Parathyroid adenoma (tissue), 2 donors: ENCODE measurements around the gene TRAP1.

Source experiments
- H2AFZ ChIP-seq: fragments of 300-600 bp; sonication (generic); one replicate; pipeline ENCODE4 v1.7.0; 2017; ENCODE audit warnings: antibody characterized with exemption, mild to moderate bottlenecking
- H3K27ac ChIP-seq: fragments of 300-600 bp; sonication (generic); one replicate; pipeline ENCODE4 v1.7.0; 2017
- H3K27me3 ChIP-seq: fragments of 300-600 bp; sonication (generic); one replicate; pipeline ENCODE4 v1.7.0; 2017; ENCODE audit warnings: low read length; ENCODE audit not compliant: control insufficient read depth, insufficient read depth
- H3K36me3 ChIP-seq: fragments of 300-600 bp; sonication (generic); one replicate; pipeline ENCODE4 v1.7.0; 2017; ENCODE audit warnings: low read length; ENCODE audit not compliant: control insufficient read depth, insufficient read depth
- H3K4me1 ChIP-seq: fragments of 300-600 bp; sonication (generic); one replicate; pipeline ENCODE4 v1.7.0; 2017; ENCODE audit warnings: control low read depth
- H3K4me2 ChIP-seq: fragments of 300-600 bp; sonication (generic); one replicate; pipeline ENCODE4 v1.7.0; 2017; ENCODE audit warnings: low read length
- H3K4me3 ChIP-seq: fragments of 300-600 bp; sonication (generic); one replicate; pipeline ENCODE4 v1.7.0; 2017; ENCODE audit warnings: low read depth, low read length
- H3K79me2 ChIP-seq: fragments of 300-600 bp; sonication (generic); one replicate; pipeline ENCODE4 v1.7.0; 2017; ENCODE audit warnings: control low read depth
- H3K9ac ChIP-seq: fragments of 300-600 bp; sonication (generic); one replicate; pipeline ENCODE4 v1.7.0; 2017; ENCODE audit warnings: mild to moderate bottlenecking
- H3K9me3 ChIP-seq: fragments of 300-600 bp; sonication (generic); one replicate; pipeline ENCODE4 v1.7.0; 2017; ENCODE audit warnings: low read length; ENCODE audit not compliant: control insufficient read depth
- TF ChIP-seq, protein P1 (sequence below): fragments of 300-600 bp; sonication (generic); IDR thresholded peaks from one replicate; pipeline ENCODE4 v1.7.0; 2017; ENCODE audit warnings: antibody characterized with exemption, mild to moderate bottlenecking
- donor health status: primary hyperparathyroidism.

TRAP1 gene

GRCh38 chr16:3739636-3740035, 22.3 kb upstream of the TRAP1 start:
- H3K79me2 ChIP-seq: peaks cover 12% of the 10 kb centered on the region
- H3K4me2 ChIP-seq: no peak overlapping the region
- H3K4me1 ChIP-seq: no peaks in the 10 kb centered on the region
- H3K4me3 ChIP-seq: no peak overlapping the region
- H3K27ac ChIP-seq: no peak overlapping the region
- no peaks in the 10 kb centered on the region for H3K36me3 ChIP-seq
- H3K9me3 ChIP-seq: no peaks in the 10 kb centered on the region
- no peaks in the 10 kb centered on the region for H3K27me3 ChIP-seq
- no peak overlapping the region for H2AFZ ChIP-seq
- H3K9ac ChIP-seq: no peak overlapping the region
- TF ChIP-seq, protein P1, sequence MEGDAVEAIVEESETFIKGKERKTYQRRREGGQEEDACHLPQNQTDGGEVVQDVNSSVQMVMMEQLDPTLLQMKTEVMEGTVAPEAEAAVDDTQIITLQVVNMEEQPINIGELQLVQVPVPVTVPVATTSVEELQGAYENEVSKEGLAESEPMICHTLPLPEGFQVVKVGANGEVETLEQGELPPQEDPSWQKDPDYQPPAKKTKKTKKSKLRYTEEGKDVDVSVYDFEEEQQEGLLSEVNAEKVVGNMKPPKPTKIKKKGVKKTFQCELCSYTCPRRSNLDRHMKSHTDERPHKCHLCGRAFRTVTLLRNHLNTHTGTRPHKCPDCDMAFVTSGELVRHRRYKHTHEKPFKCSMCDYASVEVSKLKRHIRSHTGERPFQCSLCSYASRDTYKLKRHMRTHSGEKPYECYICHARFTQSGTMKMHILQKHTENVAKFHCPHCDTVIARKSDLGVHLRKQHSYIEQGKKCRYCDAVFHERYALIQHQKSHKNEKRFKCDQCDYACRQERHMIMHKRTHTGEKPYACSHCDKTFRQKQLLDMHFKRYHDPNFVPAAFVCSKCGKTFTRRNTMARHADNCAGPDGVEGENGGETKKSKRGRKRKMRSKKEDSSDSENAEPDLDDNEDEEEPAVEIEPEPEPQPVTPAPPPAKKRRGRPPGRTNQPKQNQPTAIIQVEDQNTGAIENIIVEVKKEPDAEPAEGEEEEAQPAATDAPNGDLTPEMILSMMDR: no peak

- peaks cover 15% of the 10 kb centered on the region for H3K79me2 ChIP-seq
- H3K27ac ChIP-seq: no peak overlapping the region
- TF ChIP-seq, protein P1: no peak
- H3K4me3 ChIP-seq: no peak overlapping the region
- H2AFZ ChIP-seq: no peak overlapping the region
- H3K9me3 ChIP-seq: no peaks in the 10 kb centered on the region
- H3K4me1 ChIP-seq: no peaks in the 10 kb centered on the region
- no peak overlapping the region for H3K4me2 ChIP-seq
- H3K9ac ChIP-seq: no peak overlapping the region
- no peaks in the 10 kb centered on the region for H3K27me3 ChIP-seq
- no peaks in the 10 kb centered on the region for H3K36me3 ChIP-seq
These were observed 21.2 kb upstream of the TRAP1 start for GRCh38 chr16:3738541-3738940.

GRCh38 chr16:3738128-3738527, 20.8 kb upstream of the TRAP1 start:
- H3K27me3 ChIP-seq: no peaks in the 10 kb centered on the region
- H3K79me2 ChIP-seq: peaks cover 15% of the 10 kb centered on the region
- no peak overlapping the region for H2AFZ ChIP-seq
- TF ChIP-seq, protein P1: no peak
- H3K9ac ChIP-seq: no peak overlapping the region
- H3K36me3 ChIP-seq: no peaks in the 10 kb centered on the region
- H3K4me1 ChIP-seq: no peaks in the 10 kb centered on the region
- H3K9me3 ChIP-seq: no peaks in the 10 kb centered on the region
- no peak overlapping the region for H3K27ac ChIP-seq
- H3K4me2 ChIP-seq: no peak overlapping the region
- no peak overlapping the region for H3K4me3 ChIP-seq

DNA sequence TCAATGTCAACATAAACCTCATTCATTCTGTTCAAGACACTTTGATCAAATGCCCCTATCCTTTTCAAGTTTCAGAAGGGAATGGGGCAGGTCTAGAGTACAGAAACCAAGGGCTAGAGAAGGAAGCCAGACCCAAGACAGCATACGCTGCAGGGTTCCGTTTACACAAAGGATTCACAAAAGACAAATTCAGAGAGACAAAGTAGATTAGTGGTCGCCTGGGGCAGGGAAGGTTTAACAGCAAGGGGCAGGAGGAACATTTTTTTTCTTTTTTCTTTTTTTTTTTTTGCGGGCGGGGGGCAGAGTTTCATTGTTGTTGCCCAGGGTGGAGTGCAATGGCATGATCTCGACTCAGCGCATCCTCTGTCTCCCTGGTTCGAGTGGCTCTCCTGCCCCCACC, 19.9 kb upstream of the TRAP1 start:
- no peaks in the 10 kb centered on the region for H3K9me3 ChIP-seq
- H2AFZ ChIP-seq: no peak overlapping the region
- H3K27me3 ChIP-seq: no peaks in the 10 kb centered on the region
- H3K4me2 ChIP-seq: no peak overlapping the region
- H3K4me1 ChIP-seq: no peaks in the 10 kb centered on the region
- H3K9ac ChIP-seq: no peak overlapping the region
- H3K27ac ChIP-seq: no peak overlapping the region
- H3K4me3 ChIP-seq: no peak overlapping the region
- TF ChIP-seq, protein P1: no peak
- no peaks in the 10 kb centered on the region for H3K36me3 ChIP-seq
- peaks cover 15% of the 10 kb centered on the region for H3K79me2 ChIP-seq

DNA sequence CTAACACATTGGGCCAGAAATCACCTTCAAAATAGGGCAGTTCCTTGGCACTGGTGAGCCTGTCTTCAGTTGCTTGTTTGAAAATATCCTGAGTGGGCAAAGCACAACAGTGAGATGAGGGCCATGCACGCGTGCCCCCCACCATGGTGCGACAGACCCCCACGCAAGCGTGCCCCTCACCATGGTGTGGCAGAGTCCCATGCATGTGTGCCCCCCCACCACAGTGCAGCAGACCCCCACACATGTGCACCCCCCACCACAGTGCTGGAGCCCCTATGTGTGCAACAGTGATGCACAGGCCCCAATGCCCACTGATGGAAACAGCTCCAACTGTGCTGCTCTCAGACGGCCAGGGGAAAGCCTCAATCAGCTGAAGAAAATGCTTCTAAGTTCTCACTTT, 18.8 kb upstream of the TRAP1 start:
- no peak overlapping the region for H2AFZ ChIP-seq
- H3K79me2 ChIP-seq: peaks cover 15% of the 10 kb centered on the region
- no peak overlapping the region for H3K4me2 ChIP-seq
- no peak overlapping the region for H3K27ac ChIP-seq
- H3K9me3 ChIP-seq: no peaks in the 10 kb centered on the region
- TF ChIP-seq, protein P1: no peak
- H3K4me1 ChIP-seq: no peaks in the 10 kb centered on the region
- H3K9ac ChIP-seq: no peak overlapping the region
- no peaks in the 10 kb centered on the region for H3K27me3 ChIP-seq
- H3K4me3 ChIP-seq: no peak overlapping the region
- H3K36me3 ChIP-seq: no peaks in the 10 kb centered on the region
